Activated T-cell treated with anti-CD3 and anti-CD28 coated beads, Interleukin-2, amount 50 U/mL, for 72 hours (primary cell): ENCODE results near the gene CLTC. TPM values are rescaled to one million over a fixed set of nuclear protein-coding genes. Genes with fewer than 3 reads are reported as not detected.
"Not testable (repeated sequence)": the region's sequence is repeated elsewhere in the genome, so short reads cannot be mapped to it uniquely, and the experiment has no call there.

ENCODE experiments used
- ATAC-seq, 2 donors: fragments of 150-1000 bp; cut with Tn5 transposase; replicated peaks in 1 of 2; 2 replicates each; pipeline ENCODE4 v1.10.0; 2021; ENCODE audit warnings: moderate library complexity in 2 of 2, mild to moderate bottlenecking in 1 of 2
- DNase-seq, 2 donors: peaks; one replicate each; pipeline ENCODE4 v3.0.0; 2021 to 2022; ENCODE audit warnings: mixed read lengths in 1 of 2
- H3K27ac Mint-ChIP-seq: one replicate; pipeline ENCODE4 v1.8.0; 2022; ENCODE audit warnings: mild to moderate bottlenecking, moderate library complexity, mixed read lengths
- H3K27me3 Mint-ChIP-seq: one replicate; pipeline ENCODE4 v1.8.0; 2022; ENCODE audit warnings: low read depth, mixed read lengths
- H3K36me3 Mint-ChIP-seq, 2 donors: one replicate each; pipeline ENCODE4 v1.8.0; 2022; ENCODE audit warnings: mixed read lengths in 2 of 2, mild to moderate bottlenecking in 1 of 2; ENCODE audit not compliant: insufficient read depth in 2 of 2
- H3K4me1 Mint-ChIP-seq: one replicate; pipeline ENCODE4 v1.8.0; 2022; ENCODE audit warnings: low read depth, mixed read lengths
- H3K4me3 Mint-ChIP-seq, 2 donors: one replicate each; pipeline ENCODE4 v1.8.0; 2022; ENCODE audit warnings: mild to moderate bottlenecking in 2 of 2, mixed read lengths in 2 of 2, moderate library complexity in 2 of 2
- H3K9me3 Mint-ChIP-seq, 2 donors: one replicate each; pipeline ENCODE4 v1.8.0; 2022; ENCODE audit warnings: mixed read lengths in 2 of 2
- total RNA-seq, 2 donors: library from RNA; stranded (reverse); gene quantifications; one replicate each; pipeline ENCODE4 v1.2.3, GENCODE V29; 2022

CLTC gene
- total RNA-seq = 100 to 1,000 TPM; 144 to 149 TPM

GRCh38 chr17:59619298-59620063 is at the start of gene CLTC:
TSS of gene CLTC (plus strand) at chr17:59619895. CDS start at chr17:59620132, 237 bp downstream.
- ATAC-seq = peak; percentile 89 to 90
- no peaks in the 10 kb centered on the region for H3K9me3 Mint-ChIP-seq
- peaks cover 51% of the 10 kb centered on the region for H3K4me1 Mint-ChIP-seq
- peak; percentile 94 to 97 for DNase-seq
- peak within 1 kb of the TSS; percentile 98 for H3K27ac Mint-ChIP-seq
- H3K4me3 Mint-ChIP-seq = peak within 1 kb of the TSS; percentile 85 to 91
- H3K36me3 Mint-ChIP-seq = peaks cover 7 to 14% of the 10 kb centered on the region in 2 donors
- no peaks in the 10 kb centered on the region for H3K27me3 Mint-ChIP-seq

DNA sequence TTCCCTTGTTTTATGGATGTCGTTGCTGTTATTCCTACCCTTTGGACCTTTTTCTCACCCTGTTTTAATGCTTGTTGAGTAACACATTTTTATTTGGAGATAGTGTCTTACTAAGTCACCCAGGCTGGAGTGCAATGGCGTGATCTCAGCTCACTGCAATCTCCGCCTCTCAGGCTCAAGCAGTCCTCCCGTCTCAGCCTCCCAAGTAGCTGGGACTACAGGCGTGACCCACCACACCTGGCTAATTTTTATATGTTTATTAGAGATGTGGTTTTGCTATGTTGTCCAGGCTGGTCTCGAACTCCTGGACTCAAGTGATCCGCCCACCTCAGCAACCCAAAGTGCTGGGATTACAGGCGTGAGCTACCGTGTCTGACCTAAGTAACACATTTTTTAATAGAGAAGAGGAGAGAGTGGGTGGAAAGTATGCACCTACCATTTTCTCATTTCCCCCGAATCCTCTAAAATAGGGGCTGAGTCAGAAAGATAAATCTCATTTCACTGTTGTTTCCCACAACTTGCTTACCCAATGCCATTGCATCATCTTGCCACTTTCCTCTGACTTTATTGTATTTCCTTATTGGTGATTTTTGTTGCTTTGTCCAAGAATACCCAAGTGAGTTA is 47.3 kb upstream of the CLTC start:
- Mint-ChIP-seq H3K27me3 (no peaks in the 10 kb centered on the region), H3K4me3 (peak overlapping the region; percentile 63 to 67), H3K27ac (peak overlapping the region; percentile 69), H3K36me3 (peaks cover 5 to 12% of the 10 kb centered on the region in 2 donors), H3K9me3 (peaks cover 2 to 4% of the 10 kb centered on the region in 2 donors), H3K4me1 (peaks cover 18% of the 10 kb centered on the region)
- DNase-seq = peak; percentile 39 to 42
- ATAC-seq = peak; percentile 84 to 92

- not testable (repeated sequence) for DNase-seq, H3K27ac Mint-ChIP-seq, H3K36me3 Mint-ChIP-seq, H3K4me1 Mint-ChIP-seq, H3K4me3 Mint-ChIP-seq, H3K9me3 Mint-ChIP-seq, ATAC-seq, H3K27me3 Mint-ChIP-seq
Measured at GRCh38 chr17:59584168-59584567, 35.5 kb upstream of the CLTC start.

DNA sequence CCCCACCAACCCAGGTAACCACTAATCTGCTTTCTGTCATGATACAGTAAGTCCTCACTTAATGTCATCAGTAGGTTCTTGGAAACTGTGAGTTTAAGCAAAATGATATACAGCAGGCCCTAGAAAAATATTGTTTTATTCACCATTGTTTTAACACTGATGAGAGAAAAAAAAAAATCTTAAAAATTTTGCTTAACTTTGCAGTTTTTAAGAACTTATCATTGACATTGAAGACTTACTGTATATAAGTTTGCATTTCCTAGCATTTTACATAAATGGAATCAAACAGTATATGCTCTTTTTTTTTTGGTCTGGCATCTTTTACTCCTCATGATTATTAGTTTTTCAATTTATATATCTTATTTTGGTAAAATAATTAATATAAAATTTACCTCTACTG is 19.5 kb upstream of the CLTC start:
- no peak overlapping the region for H3K27ac Mint-ChIP-seq
- H3K36me3 Mint-ChIP-seq = peaks cover 3 to 12% of the 10 kb centered on the region in 2 donors
- ATAC-seq (no peak), DNase-seq (no peak)
- H3K9me3 Mint-ChIP-seq = no peaks in the 10 kb centered on the region
- H3K27me3 Mint-ChIP-seq = no peaks in the 10 kb centered on the region
- no peak overlapping the region for H3K4me3 Mint-ChIP-seq
- peaks cover 20% of the 10 kb centered on the region for H3K4me1 Mint-ChIP-seq

GRCh38 chr17:59601130-59601529 is 18.6 kb upstream of the CLTC start:
- Mint-ChIP-seq H3K4me1 (peaks cover 20% of the 10 kb centered on the region), H3K36me3 (peaks cover 6 to 14% of the 10 kb centered on the region in 2 donors), H3K9me3 (no peaks in the 10 kb centered on the region), H3K27me3 (no peaks in the 10 kb centered on the region), H3K27ac (peak overlapping the region; percentile 8), H3K4me3 (peak overlapping the region; percentile 50 to 59)
- ATAC-seq (peak; percentile 99 to 100), DNase-seq (peak; percentile 28 to 54)

DNA sequence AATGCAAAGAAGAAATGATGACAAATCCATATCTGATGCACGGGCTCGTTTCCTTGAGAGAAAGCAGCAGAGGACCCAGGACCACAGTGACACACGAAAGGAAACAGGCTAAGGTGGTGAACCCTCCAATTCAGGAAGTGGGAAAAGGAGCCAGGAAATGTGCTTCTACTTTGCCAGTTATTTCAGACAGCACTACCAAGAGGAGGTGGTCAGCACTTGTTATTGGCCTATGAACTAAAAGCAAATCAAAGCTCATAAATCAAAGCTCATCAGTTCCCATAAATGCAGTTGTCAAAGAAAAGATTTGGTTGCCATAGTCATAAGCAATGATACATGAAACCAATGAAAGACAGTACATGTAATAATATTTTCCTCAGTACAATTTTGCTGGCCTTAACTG is 12.6 kb upstream of the CLTC start:
- DNase-seq = no peak
- no peak for ATAC-seq
- no peak overlapping the region for H3K4me3 Mint-ChIP-seq
- H3K36me3 Mint-ChIP-seq = peaks cover 7 to 25% of the 10 kb centered on the region in 2 donors
- no peak overlapping the region for H3K27ac Mint-ChIP-seq
- H3K9me3 Mint-ChIP-seq = no peaks in the 10 kb centered on the region
- no peaks in the 10 kb centered on the region for H3K27me3 Mint-ChIP-seq
- peaks cover 2% of the 10 kb centered on the region for H3K4me1 Mint-ChIP-seq

DNA sequence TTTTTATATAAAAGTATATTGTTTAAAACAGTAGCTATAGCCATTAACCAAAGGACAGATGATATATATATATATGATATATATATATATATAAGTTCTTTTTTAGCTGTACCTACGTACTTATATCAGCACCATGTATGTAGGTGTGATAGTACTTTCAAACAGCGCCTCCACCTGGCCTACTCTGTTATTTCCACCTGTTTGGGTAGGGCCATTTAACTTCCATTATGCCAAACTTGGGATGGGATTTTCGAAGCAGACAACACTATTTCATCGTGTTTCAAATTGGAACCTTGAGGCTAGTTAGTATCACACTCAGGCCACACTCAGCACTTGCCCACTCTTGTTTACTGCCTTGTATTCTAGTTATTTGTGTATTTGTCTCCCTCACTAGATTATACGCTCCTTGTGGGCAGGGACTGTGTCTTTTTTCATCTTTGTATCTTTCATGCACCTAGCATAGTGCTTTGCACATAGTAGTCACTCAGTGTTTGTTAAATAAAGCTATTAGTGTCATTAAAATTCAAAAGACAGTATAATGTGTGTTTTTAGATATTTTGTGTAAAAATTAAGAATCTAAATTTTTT is 11.8 kb upstream of the CLTC start:
- ATAC-seq (no peak), DNase-seq (peak; percentile 27 to 38)
- Mint-ChIP-seq H3K9me3 (no peaks in the 10 kb centered on the region), H3K4me3 (no peak overlapping the region), H3K36me3 (peaks cover 7 to 23% of the 10 kb centered on the region in 2 donors), H3K4me1 (peaks cover 3% of the 10 kb centered on the region), H3K27ac (no peak overlapping the region), H3K27me3 (no peaks in the 10 kb centered on the region)

DNA sequence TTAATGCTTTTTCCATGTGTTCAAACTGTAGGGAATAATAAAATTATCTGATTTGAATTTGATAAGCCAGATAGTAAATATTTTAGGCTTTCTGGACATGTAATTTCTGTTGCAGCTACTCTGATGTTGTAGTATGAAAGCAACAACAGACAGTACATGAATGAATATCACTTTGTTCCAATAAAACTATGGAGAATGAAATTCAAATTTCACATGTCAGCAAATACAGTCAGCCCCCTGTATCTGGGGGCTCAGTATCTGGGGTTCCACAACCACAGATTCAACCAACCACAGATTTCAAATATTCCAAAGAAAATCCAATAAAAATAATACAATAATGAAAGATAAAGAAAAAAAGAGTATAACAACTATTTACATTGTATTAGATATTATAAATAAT is 8.2 kb upstream of the CLTC start:
- Mint-ChIP-seq H3K27ac (no peak overlapping the region), H3K4me1 (peaks cover 3% of the 10 kb centered on the region), H3K9me3 (no peaks in the 10 kb centered on the region), H3K4me3 (no peak overlapping the region), H3K36me3 (peaks cover 4 to 13% of the 10 kb centered on the region in 2 donors), H3K27me3 (no peaks in the 10 kb centered on the region)
- ATAC-seq (no peak), DNase-seq (no peak)

DNA sequence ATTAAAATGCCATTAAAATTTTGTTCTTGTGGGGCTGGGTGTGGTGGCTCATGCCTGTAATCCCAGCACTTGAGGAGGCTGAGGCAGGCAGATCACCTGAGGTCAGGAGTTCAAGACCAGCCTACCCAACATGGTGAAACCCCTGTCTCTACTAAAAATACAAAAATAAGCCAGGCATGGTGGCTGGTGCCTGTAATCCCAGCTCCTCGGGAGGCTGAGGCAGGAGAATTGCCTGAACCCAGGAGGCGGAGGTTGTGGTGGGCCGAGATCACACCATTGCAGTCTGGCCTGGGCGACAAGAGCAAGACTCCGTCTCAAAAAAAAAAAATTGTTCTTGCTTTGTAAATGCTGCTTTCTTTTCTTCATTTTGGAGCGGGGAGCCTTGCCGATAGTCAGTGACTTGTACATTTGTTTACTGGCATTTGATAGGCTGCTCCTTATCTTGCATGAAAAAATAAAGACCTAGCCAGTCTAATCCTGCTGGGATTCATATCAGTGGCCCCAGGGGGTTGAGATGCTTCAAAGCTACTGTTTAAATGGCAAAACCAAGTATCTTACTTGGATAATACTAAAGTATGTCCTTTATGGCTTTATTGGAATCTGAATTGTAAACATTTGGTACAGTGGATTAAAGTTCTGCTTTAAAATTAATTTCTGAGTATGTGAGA is 3.3 kb upstream of the CLTC start:
- ATAC-seq (no peak), DNase-seq (no peak)
- Mint-ChIP-seq H3K36me3 (peaks cover 7 to 10% of the 10 kb centered on the region in 2 donors), H3K9me3 (no peaks in the 10 kb centered on the region), H3K27ac (peak overlapping the region; percentile 85), H3K27me3 (no peaks in the 10 kb centered on the region), H3K4me1 (peaks cover 28% of the 10 kb centered on the region), H3K4me3 (peak overlapping the region in 1 of 2 donors; percentile 33)

DNA sequence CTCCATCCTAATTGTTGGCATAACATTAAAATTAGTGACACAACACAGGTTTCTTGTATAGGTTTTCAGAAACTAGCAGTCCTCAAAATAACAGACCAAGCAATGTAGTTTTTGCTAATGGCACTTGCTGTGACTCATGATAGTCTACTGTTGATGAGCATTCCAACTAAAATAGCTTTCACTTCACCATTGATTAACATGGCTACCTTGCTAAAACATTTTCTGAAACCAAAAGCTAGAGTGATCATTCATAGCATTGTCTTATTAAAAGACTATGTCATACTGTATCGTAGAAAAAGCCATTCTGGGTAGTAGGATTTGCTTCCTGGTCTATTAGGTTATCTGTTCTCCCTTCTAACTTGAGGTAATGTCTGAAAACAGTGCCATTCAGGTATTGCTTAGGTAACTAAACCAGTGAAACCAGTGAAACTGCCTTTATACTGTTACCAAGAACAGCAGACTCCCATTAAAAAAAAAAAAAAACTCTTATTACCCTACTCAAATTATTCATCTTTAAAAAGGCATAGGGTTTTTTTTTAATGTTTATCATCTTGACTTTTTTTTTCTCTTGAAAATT is 2.5 kb upstream of the CLTC start:
- H3K36me3 Mint-ChIP-seq = peaks cover 7 to 10% of the 10 kb centered on the region in 2 donors
- H3K9me3 Mint-ChIP-seq = no peaks in the 10 kb centered on the region
- peak overlapping the region; percentile 98 for H3K27ac Mint-ChIP-seq
- no peak for ATAC-seq
- H3K27me3 Mint-ChIP-seq = no peaks in the 10 kb centered on the region
- peak overlapping the region; percentile 85 to 91 for H3K4me3 Mint-ChIP-seq
- DNase-seq = no peak
- H3K4me1 Mint-ChIP-seq = peaks cover 34% of the 10 kb centered on the region

GRCh38 chr17:59619035-59619297 is 729 bp upstream of the CLTC start:
- Mint-ChIP-seq H3K9me3 (no peaks in the 10 kb centered on the region), H3K27ac (peak overlapping the region; percentile 98), H3K4me3 (peak overlapping the region; percentile 85 to 91), H3K27me3 (no peaks in the 10 kb centered on the region), H3K36me3 (peaks cover 7 to 11% of the 10 kb centered on the region in 2 donors), H3K4me1 (peaks cover 48% of the 10 kb centered on the region)
- no peak for DNase-seq
- no peak for ATAC-seq

GRCh38 chr17:59620064-59620359 is 317 bp downstream of the CLTC start:
- peaks cover 7 to 14% of the 10 kb centered on the region in 2 donors for H3K36me3 Mint-ChIP-seq
- peaks cover 51% of the 10 kb centered on the region for H3K4me1 Mint-ChIP-seq
- H3K9me3 Mint-ChIP-seq = no peaks in the 10 kb centered on the region
- peak overlapping the region; percentile 98 for H3K27ac Mint-ChIP-seq
- H3K4me3 Mint-ChIP-seq = peak overlapping the region; percentile 85 to 91
- no peak for ATAC-seq
- no peak for DNase-seq
- H3K27me3 Mint-ChIP-seq = no peaks in the 10 kb centered on the region
